Nephron progenitor cell (in vitro differentiated cells): ENCODE measurements around the gene TBC1D22A.

ENCODE experiments used
- DNase-seq: peaks from one replicate; pipeline ENCODE4 v3.0.0; 2021
- H3K27ac Mint-ChIP-seq: 2 replicates; pipeline ENCODE4 v1.8.0; 2021; ENCODE audit warnings: mild to moderate bottlenecking, moderate library complexity, mixed read lengths
- H3K27me3 Mint-ChIP-seq: 2 replicates; pipeline ENCODE4 v1.8.0; 2021; ENCODE audit warnings: mild to moderate bottlenecking, low read depth, mixed read lengths; ENCODE audit not compliant: poor library complexity
- H3K36me3 Mint-ChIP-seq: 2 replicates; pipeline ENCODE4 v1.8.0; 2021; ENCODE audit warnings: low read depth, mixed read lengths
- H3K4me1 Mint-ChIP-seq: 2 replicates; pipeline ENCODE4 v1.8.0; 2021; ENCODE audit warnings: mixed read lengths
- H3K4me3 Mint-ChIP-seq: 2 replicates; pipeline ENCODE4 v1.8.0; 2021; ENCODE audit warnings: mild to moderate bottlenecking, moderate library complexity, mixed read lengths
- H3K9me3 Mint-ChIP-seq: 2 replicates; pipeline ENCODE4 v1.8.0; 2021; ENCODE audit warnings: mild to moderate bottlenecking, moderate library complexity, mixed read lengths
- TF ChIP-seq, protein P1 (sequence below): fragments of 200-600 bp; sonication (generic); IDR thresholded peaks from 2 replicates; pipeline ENCODE4 v1.5.0; 2021; ENCODE audit warnings: antibody characterized with exemption

The TBC1D22A gene

DNA sequence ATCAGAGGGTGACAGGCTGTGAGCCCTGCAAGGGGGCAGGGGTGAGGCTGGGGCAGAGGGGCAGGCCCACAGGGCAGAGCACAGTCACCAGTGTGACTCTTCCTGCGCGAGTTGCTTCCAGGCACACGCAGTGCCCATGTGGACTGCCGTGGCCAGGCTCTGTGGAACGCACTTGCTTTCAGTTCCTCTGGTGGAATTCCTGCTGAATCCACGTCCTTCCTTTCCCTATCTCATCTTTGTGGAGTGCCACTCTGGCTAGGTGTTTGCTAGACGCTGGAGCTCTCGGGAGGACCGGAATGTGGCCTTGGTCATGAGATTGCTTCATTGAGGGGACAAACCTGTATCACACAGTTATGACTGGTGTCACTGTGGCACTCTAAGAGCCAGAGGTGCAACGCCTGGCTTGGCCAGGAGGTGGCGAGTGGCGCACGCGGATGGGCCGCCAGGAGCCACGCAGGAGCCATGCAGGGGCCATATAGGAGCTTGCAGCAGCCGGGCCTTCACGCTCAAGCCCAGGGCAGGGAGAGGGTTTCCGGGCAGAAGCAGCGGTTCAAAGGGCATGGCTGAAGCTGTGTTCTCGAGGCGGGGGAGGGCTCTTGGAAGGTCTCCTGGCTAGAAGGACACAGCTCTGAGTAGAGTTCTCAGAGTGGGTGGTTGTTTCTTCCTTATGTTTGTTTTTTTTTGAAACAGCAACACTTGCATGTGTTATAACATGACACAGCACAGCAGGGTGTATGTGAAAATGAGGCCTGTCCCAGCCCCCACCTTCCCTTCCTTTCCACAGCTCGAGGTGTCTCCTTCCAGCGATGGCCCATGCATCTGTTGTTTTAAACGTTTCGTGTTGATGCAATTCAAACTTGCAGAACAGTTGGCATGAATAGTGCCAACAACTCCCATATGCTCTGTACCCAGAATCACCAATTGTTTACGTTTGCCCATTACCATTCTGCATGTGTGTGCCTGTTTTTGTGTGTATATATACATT, 36.2 kb downstream of the TBC1D22A start:
- peak; percentile 90 for DNase-seq
- no peaks in the 10 kb centered on the region for H3K27me3 Mint-ChIP-seq
- H3K4me3 Mint-ChIP-seq: no peak overlapping the region
- H3K4me1 Mint-ChIP-seq: peaks cover 15% of the 10 kb centered on the region
- TF ChIP-seq, protein P1, sequence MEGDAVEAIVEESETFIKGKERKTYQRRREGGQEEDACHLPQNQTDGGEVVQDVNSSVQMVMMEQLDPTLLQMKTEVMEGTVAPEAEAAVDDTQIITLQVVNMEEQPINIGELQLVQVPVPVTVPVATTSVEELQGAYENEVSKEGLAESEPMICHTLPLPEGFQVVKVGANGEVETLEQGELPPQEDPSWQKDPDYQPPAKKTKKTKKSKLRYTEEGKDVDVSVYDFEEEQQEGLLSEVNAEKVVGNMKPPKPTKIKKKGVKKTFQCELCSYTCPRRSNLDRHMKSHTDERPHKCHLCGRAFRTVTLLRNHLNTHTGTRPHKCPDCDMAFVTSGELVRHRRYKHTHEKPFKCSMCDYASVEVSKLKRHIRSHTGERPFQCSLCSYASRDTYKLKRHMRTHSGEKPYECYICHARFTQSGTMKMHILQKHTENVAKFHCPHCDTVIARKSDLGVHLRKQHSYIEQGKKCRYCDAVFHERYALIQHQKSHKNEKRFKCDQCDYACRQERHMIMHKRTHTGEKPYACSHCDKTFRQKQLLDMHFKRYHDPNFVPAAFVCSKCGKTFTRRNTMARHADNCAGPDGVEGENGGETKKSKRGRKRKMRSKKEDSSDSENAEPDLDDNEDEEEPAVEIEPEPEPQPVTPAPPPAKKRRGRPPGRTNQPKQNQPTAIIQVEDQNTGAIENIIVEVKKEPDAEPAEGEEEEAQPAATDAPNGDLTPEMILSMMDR: peak; percentile 96
- H3K27ac Mint-ChIP-seq: no peak overlapping the region
- peaks cover 13% of the 10 kb centered on the region for H3K36me3 Mint-ChIP-seq
- no peaks in the 10 kb centered on the region for H3K9me3 Mint-ChIP-seq

- H3K27ac Mint-ChIP-seq: no peak overlapping the region
- TF ChIP-seq, protein P1: no peak
- peaks cover 13% of the 10 kb centered on the region for H3K36me3 Mint-ChIP-seq
- no peak overlapping the region for H3K4me3 Mint-ChIP-seq
- DNase-seq: no peak
- H3K4me1 Mint-ChIP-seq: peaks cover 15% of the 10 kb centered on the region
- H3K27me3 Mint-ChIP-seq: no peaks in the 10 kb centered on the region
- no peaks in the 10 kb centered on the region for H3K9me3 Mint-ChIP-seq
Observed at GRCh38 chr22:46799626-46800025, 37.2 kb downstream of the TBC1D22A start.

- TF ChIP-seq, protein P1: no peak
- Mint-ChIP-seq H3K27me3 (no peaks in the 10 kb centered on the region), H3K4me3 (no peak overlapping the region), H3K36me3 (peaks cover 13% of the 10 kb centered on the region), H3K4me1 (peaks cover 15% of the 10 kb centered on the region), H3K9me3 (no peaks in the 10 kb centered on the region), H3K27ac (no peak overlapping the region)
- DNase-seq: no peak
Observed at GRCh38 chr22:46800102-46800857, 37.8 kb downstream of the TBC1D22A start.

GRCh38 chr22:46801331-46801811, 38.9 kb downstream of the TBC1D22A start:
- H3K27ac Mint-ChIP-seq: peak overlapping the region; percentile 72
- peaks cover 14% of the 10 kb centered on the region for H3K36me3 Mint-ChIP-seq
- no peaks in the 10 kb centered on the region for H3K9me3 Mint-ChIP-seq
- peaks cover 15% of the 10 kb centered on the region for H3K4me1 Mint-ChIP-seq
- TF ChIP-seq, protein P1: no peak
- no peak for DNase-seq
- no peaks in the 10 kb centered on the region for H3K27me3 Mint-ChIP-seq
- no peak overlapping the region for H3K4me3 Mint-ChIP-seq

GRCh38 chr22:46801826-46802607, 39.6 kb downstream of the TBC1D22A start:
- Mint-ChIP-seq H3K36me3 (peaks cover 21% of the 10 kb centered on the region), H3K27ac (peak overlapping the region; percentile 72), H3K27me3 (no peaks in the 10 kb centered on the region), H3K9me3 (no peaks in the 10 kb centered on the region), H3K4me3 (no peak overlapping the region), H3K4me1 (peaks cover 15% of the 10 kb centered on the region)
- no peak for DNase-seq
- TF ChIP-seq, protein P1: no peak
